Suprapubic skin (tissue), 4 donors: ENCODE data around the gene RASAL1.

Source experiments
- CTCF ChIP-seq, 2 donors: fragments of 200-600 bp in 1 of 2; fragments of 450-650 bp in 1 of 2; sonication (generic) in 1 of 2; IDR thresholded peaks; one replicate each; pipeline ENCODE4 v1.5.1; 2016 to 2019; ENCODE audit warnings: antibody characterized with exemption in 2 of 2, mild to moderate bottlenecking in 1 of 2, moderate library complexity in 1 of 2
- EP300 ChIP-seq: sonication (generic); formaldehyde crosslinking; IDR thresholded peaks from one replicate; pipeline ENCODE4 v1.6.1; 2017; ENCODE audit warnings: antibody characterized with exemption
- POLR2A ChIP-seq, 2 donors: fragments of 450-650 bp; IDR thresholded peaks; one replicate each; pipeline ENCODE4 v1.6.1; 2017; ENCODE audit warnings: antibody characterized with exemption in 2 of 2, mild to moderate bottlenecking in 2 of 2, moderate library complexity in 2 of 2
- POLR2AphosphoS5 ChIP-seq, 3 donors: sonication (generic); formaldehyde crosslinking; IDR thresholded peaks; one replicate each; pipeline ENCODE4 v1.6.1; 2017; ENCODE audit warnings: antibody characterized with exemption in 3 of 3

GRCh38 chr12:113184098-113184899, 48.7 kb upstream of the RASAL1 start:
- TF ChIP-seq CTCF (IDR thresholded peaks at IDR 0.05), result no peak
- TF ChIP-seq POLR2A (IDR thresholded peaks at IDR 0.05), result no peak
- TF ChIP-seq EP300, result no peak
- no peak for TF ChIP-seq POLR2AphosphoS5 (IDR thresholded peaks at IDR 0.05)
